B cell (primary cell): ENCODE measurements around the gene ARV1. TPM values are rescaled to one million over a fixed set of nuclear protein-coding genes. Genes with fewer than 3 reads are reported as not detected.
A peak's percentile ranks its signal among the peaks of the same experiment; 100 is the strongest.

ENCODE experiments used
- ATAC-seq: fragments of 200-7000 bp; cut with Tn5 transposase; one replicate; pipeline ENCODE4 v1.10.0; 2021; ENCODE audit warnings: low read depth, mild to moderate bottlenecking, moderate number of reproducible peaks, moderate library complexity
- CTCF ChIA-PET: fragments of 350-600 bp; sonication (Branson Sonifier 250); formaldehyde crosslinking; loops from one replicate; lab custom pipeline; 2021; ENCODE audit warnings: antibody characterized with exemption, inconsistent platforms; lab: Charles Lee
- POLR2A ChIA-PET: fragments of 350-600 bp; sonication (Branson Sonifier 250); formaldehyde crosslinking; loops from one replicate; lab custom pipeline; 2021; ENCODE audit warnings: antibody characterized with exemption; lab: Charles Lee
- DNase-seq: peaks from one replicate; pipeline ENCODE4 v3.0.0; 2013
- H2AFZ ChIP-seq: 2 replicates; pipeline ENCODE4 v1.6.1; 2012; ENCODE audit warnings: mild to moderate bottlenecking, low read depth, low read length; ENCODE audit not compliant: insufficient read depth, poor library complexity, severe bottlenecking
- H3K27ac ChIP-seq, 2 donors: 1 replicate in 1 of 2; 2 replicates in 1 of 2; pipeline ENCODE4 v1.5.1; 2012 to 2013; ENCODE audit warnings: low read length in 2 of 2, mild to moderate bottlenecking in 2 of 2, moderate library complexity in 1 of 2
- H3K27me3 ChIP-seq, 4 experiments: fragments of 200-600 bp in 1 of 4; sonication (generic) in 1 of 4; replicated peaks in 1 of 4; 1 replicate in 2 of 4; 2 replicates in 2 of 4; pipeline versions ENCODE4 v1.6.1 to v1.7.0; 2013 to 2016; ENCODE audit warnings: low read length in 3 of 4, mild to moderate bottlenecking in 2 of 4, mixed read lengths in 1 of 4, moderate library complexity in 1 of 4; ENCODE audit not compliant: insufficient read depth in 4 of 4, control insufficient read depth in 3 of 4; ENCODE audit errors: control extremely low read depth in 1 of 4
- H3K36me3 ChIP-seq, 2 experiments: replicated peaks in 1 of 2; 1 replicate in 1 of 2; 2 replicates in 1 of 2; pipeline versions ENCODE4 v1.6.1 to v1.7.1; 2013; ENCODE audit warnings: low read length in 1 of 2; ENCODE audit not compliant: insufficient read depth in 2 of 2, control insufficient read depth in 1 of 2; ENCODE audit errors: control extremely low read depth in 1 of 2, extremely low read depth in 1 of 2
- H3K4me1 ChIP-seq, 2 donors: fragments of 200-600 bp in 1 of 2; sonication (generic) in 1 of 2; 1 replicate in 1 of 2; 2 replicates in 1 of 2; pipeline versions ENCODE4 v1.5.1 to v1.6.1; 2013 to 2017; ENCODE audit warnings: low read length in 2 of 2; ENCODE audit not compliant: control insufficient read depth in 2 of 2, insufficient read depth in 2 of 2
- H3K4me2 ChIP-seq: replicated peaks from 2 replicates; pipeline ENCODE3; 2012; ENCODE audit warnings: mild to moderate bottlenecking, low read depth, low read length; ENCODE audit not compliant: poor library complexity, severe bottlenecking
- H3K4me3 ChIP-seq, 5 experiments: fragments of 200-600 bp in 1 of 5; sonication (generic) in 1 of 5; 1 replicate in 3 of 5; 2 replicates in 2 of 5; pipeline versions ENCODE4 v1.5.1 to v1.7.0; 2011 to 2016; ENCODE audit warnings: low read length in 4 of 5, mild to moderate bottlenecking in 4 of 5, low read depth in 2 of 5, control low read depth in 1 of 5, moderate library complexity in 1 of 5; ENCODE audit not compliant: insufficient read depth in 1 of 5; ENCODE audit errors: control extremely low read depth in 1 of 5, extremely low read depth in 1 of 5
- H3K79me2 ChIP-seq: fragments of 200-600 bp; sonication (generic); one replicate; pipeline ENCODE4 v1.6.0; 2016; ENCODE audit warnings: low read length; ENCODE audit not compliant: control insufficient read depth, insufficient read depth
- H3K9ac ChIP-seq: fragments of 200-600 bp; sonication (generic); 2 replicates; pipeline ENCODE4 v1.6.1; 2017; ENCODE audit warnings: mild to moderate bottlenecking, low read length, moderate library complexity
- H3K9me3 ChIP-seq, 3 donors: one replicate each; pipeline versions ENCODE4 v1.6.1 to v1.7.1; 2013; ENCODE audit warnings: low read length in 2 of 3; ENCODE audit not compliant: control insufficient read depth in 2 of 3, insufficient read depth in 1 of 3; ENCODE audit errors: control extremely low read depth in 1 of 3
- H4K20me1 ChIP-seq: 2 replicates; pipeline ENCODE4 v1.6.0; 2012; ENCODE audit warnings: mild to moderate bottlenecking, low read length; ENCODE audit not compliant: insufficient read depth, control insufficient read depth, poor library complexity, severe bottlenecking
- H3K27ac Mint-ChIP-seq: one replicate; pipeline ENCODE4 v1.8.0; 2021; ENCODE audit warnings: mixed read lengths
- H3K27me3 Mint-ChIP-seq: one replicate; pipeline ENCODE4 v1.8.0; 2021; ENCODE audit warnings: mixed read lengths
- H3K4me1 Mint-ChIP-seq: one replicate; pipeline ENCODE4 v1.8.0; 2021; ENCODE audit warnings: mixed read lengths
- H3K4me3 Mint-ChIP-seq: one replicate; pipeline ENCODE4 v1.8.0; 2021; ENCODE audit warnings: mixed read lengths
- H3K9me3 Mint-ChIP-seq: one replicate; pipeline ENCODE4 v1.8.0; 2022; ENCODE audit warnings: mixed read lengths; ENCODE audit not compliant: insufficient read depth
- CTCF ChIP-seq: fragments of 200-600 bp; IDR thresholded peaks from one replicate; pipeline ENCODE4 v1.8.0; 2022; ENCODE audit warnings: antibody characterized with exemption, mild to moderate bottlenecking
- EZH2 ChIP-seq: IDR thresholded peaks from 2 replicates; pipeline ENCODE4 v1.6.1; 2012; ENCODE audit warnings: borderline replicate concordance, low read depth, mild to moderate bottlenecking, moderate library complexity, low read length; ENCODE audit not compliant: insufficient read depth, poor library complexity, severe bottlenecking
- WGBS: methylation state at CpG from one replicate; pipeline ENCODE4 v1.1.5; 2013; ENCODE audit warnings: missing lambda C conversion rate; ENCODE audit not compliant: insufficient coverage; 5-methylcytosine and 5-hydroxymethylcytosine counted together
- intact Hi-C: fragments of 100-400 bp; cut with micrococcal nuclease; formaldehyde crosslinking; loops from one replicate; pipeline ENCODE4 v1.10.0; 2022
- polyA plus RNA-seq: library from polyadenylated mRNA; depleted of rRNA; stranded (reverse); fragments of >200 nt; gene quantifications from 2 replicates; pipeline ENCODE4 v1.2.3, GENCODE V29; 2012
- total RNA-seq, 2 donors: library from RNA; stranded (reverse); fragments of 120-200 nt in 1 of 2; gene quantifications; 1 replicate in 1 of 2; 2 replicates in 1 of 2; pipeline versions ENCODE4 v1.2.3 to v1.2.4, GENCODE V29; 2013 to 2022

ARV1 gene
- total and polyA plus RNA-seq, 2 donors (not counting 1 experiment from before 2014, with no cell fraction given): 10.7 to 11.6 TPM

- no peak overlapping the region for H2AFZ ChIP-seq
- no peak for ATAC-seq
These were observed 41.3 kb downstream of the ARV1 start for GRCh38 chr1:231020139-231020601.

GRCh38 chr1:231020816-231021215 lies 41.9 kb downstream of the ARV1 start:
- Histone ChIP-seq H3K27ac (no peak overlapping the region), H4K20me1 (no peaks in the 10 kb centered on the region), H3K9ac (no peak overlapping the region), H3K27me3 (no peaks in the 10 kb centered on the region), H3K36me3 (no peaks in the 10 kb centered on the region), H3K79me2 (no peaks in the 10 kb centered on the region), H3K4me2 (no peak overlapping the region), H2AFZ (no peak overlapping the region), H3K4me3 (no peak overlapping the region), H3K9me3 (no peaks in the 10 kb centered on the region), H3K4me1 (no peaks in the 10 kb centered on the region)
- Mint-ChIP-seq H3K4me1 (peaks cover 2% of the 10 kb centered on the region), H3K27ac (no peak overlapping the region), H3K4me3 (no peak overlapping the region), H3K27me3 (no peaks in the 10 kb centered on the region), H3K9me3 (no peaks in the 10 kb centered on the region)
- DNase-seq (no peak), ATAC-seq (no peak)
- CTCF ChIA-PET: no interaction called here
- intact Hi-C loops: no loop called here
- TF ChIP-seq CTCF (no peak), EZH2 (no peak)
- WGBS: 70% methylated on average over 6 of the region's 7 CpGs
- POLR2A ChIA-PET: no interaction called here

More at GRCh38 chr1:231020139-231020601, 41.3 kb downstream of the ARV1 start:
- WGBS: 78% methylated on average over 14 of the region's 14 CpGs
- no peaks in the 10 kb centered on the region for H3K4me1 ChIP-seq
- CTCF ChIA-PET: no interaction called here
- no peak overlapping the region for H3K27ac ChIP-seq
- no peaks in the 10 kb centered on the region for H4K20me1 ChIP-seq
- no peak overlapping the region for H3K4me3 ChIP-seq
- Mint-ChIP-seq H3K27me3 (no peaks in the 10 kb centered on the region), H3K4me3 (peak overlapping the region; percentile 49), H3K9me3 (no peaks in the 10 kb centered on the region), H3K27ac (no peak overlapping the region), H3K4me1 (peaks cover 2% of the 10 kb centered on the region)
- DNase-seq: no peak
- no peaks in the 10 kb centered on the region for H3K79me2 ChIP-seq
- no peak overlapping the region for H3K9ac ChIP-seq
- H3K4me2 ChIP-seq: no peak overlapping the region
- H3K27me3 ChIP-seq: no peaks in the 10 kb centered on the region
- no peaks in the 10 kb centered on the region for H3K36me3 ChIP-seq
- POLR2A ChIA-PET: no interaction called here
- no peaks in the 10 kb centered on the region for H3K9me3 ChIP-seq
- intact Hi-C loops: no loop called here
- TF ChIP-seq CTCF (no peak), EZH2 (no peak)
